Measurements from ENCODE around the gene SEC24C.
"Not testable (repeated sequence)": the region's sequence is repeated elsewhere in the genome, so short reads cannot be mapped to it uniquely, and the experiment has no call there.

Gene SEC24C

GRCh38 chr10:73732426-73732825 lies 11.7 kb upstream of the SEC24C start:
- DNase-seq (ENCODE audit: low read depth): no peak

DNA sequence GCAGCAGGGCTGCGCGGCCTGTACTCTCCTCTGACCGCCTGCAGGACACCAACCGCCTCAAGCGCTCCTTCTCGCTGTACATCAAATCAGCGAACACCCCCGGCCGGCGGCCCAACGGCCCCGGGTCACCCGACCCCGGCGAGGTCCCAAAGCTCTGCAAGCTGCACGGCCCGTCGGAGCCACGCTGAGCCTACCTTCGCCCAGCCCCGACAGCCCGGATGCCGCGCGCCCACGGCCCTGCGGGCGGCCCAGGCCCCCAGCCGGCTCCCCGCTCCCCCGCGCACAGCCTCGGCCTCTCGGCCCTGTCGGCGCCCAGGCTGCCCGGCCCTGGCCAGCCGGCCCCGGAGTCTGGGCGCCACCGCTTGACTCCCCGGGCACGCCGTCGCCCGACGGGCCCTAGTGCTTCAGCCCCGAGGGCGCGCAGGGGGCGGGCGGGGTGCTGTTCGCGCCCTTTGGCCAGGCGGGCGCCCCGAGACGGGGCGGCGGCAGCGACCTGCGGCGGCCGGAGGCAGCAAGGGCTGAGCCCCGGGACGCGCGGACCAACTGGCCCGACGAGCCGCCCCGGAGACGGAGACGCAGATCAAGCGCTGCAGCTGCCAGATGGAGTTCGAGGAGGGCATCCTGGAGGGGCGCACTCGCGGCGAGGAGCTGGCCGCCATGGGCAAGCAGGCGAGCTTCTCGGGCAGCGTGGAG lies 11.1 kb upstream of the SEC24C start:
- no peak for DNase-seq (ENCODE audit: low read depth)

- no peak for DNase-seq (ENCODE audit: low read depth)
Measured at GRCh38 chr10:73734028-73734720, 10.0 kb upstream of the SEC24C start.

DNA sequence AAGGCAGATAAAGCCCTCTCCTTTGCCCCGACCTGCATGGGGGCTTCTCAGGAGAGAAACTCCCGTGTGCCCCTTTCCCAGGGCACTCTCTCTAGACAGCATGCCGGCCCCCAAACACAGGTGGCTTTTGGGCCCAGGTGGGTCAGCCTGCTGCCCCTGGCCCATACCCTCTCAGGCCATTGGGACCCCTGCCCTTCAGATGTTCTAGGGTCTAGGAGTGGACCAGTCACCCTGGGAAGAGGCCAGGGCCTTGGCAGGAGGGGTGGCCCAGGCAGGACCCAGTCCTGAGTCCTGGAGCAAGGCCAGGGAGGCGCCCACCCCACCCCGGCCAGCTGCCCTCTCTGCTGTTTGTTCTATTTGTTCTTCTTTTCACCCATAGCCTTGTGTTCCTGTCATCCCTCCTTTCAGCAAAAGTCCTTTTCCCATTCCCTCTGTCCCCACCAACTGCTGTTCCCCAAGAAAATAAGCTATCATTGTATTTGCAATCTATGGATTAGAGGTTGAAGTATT lies 9.3 kb upstream of the SEC24C start:
- no peak for DNase-seq (ENCODE audit: low read depth)

- not testable (repeated sequence) for DNase-seq (ENCODE audit: low read depth)
Measured at GRCh38 chr10:73740501-73741254, 3.5 kb upstream of the SEC24C start.

- no peak for DNase-seq (ENCODE audit: low read depth)
Measured at GRCh38 chr10:73742454-73742734, 1.8 kb upstream of the SEC24C start.

DNA sequence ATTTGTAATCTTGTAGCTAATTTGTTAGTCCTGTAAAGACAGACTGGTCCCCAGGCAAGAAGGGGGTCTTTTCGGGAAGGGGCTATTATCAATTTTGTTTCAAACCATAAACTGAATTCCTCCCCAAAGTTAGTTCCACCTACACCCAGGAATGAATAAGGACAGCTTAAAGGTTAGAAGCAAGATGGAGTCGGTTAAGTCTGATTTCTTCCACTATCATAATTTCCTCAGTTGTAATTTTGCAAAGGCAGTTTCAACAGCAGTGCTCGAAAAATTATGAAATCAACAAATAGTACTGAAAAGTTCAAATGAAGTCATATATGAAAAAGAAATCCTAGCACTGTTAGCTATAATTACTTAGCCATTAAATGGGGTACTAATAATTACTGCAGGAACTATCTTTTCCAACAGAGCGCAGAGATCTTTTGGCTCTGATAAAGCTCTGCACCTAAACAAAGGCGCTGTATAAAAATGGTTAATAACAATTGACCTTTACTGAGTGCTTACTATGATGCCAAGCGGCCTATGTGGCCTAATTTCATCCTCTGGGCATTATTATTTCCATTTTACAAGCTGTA lies 756 bp upstream of the SEC24C start:
- DNase-seq (ENCODE audit: low read depth): no peak

DNA sequence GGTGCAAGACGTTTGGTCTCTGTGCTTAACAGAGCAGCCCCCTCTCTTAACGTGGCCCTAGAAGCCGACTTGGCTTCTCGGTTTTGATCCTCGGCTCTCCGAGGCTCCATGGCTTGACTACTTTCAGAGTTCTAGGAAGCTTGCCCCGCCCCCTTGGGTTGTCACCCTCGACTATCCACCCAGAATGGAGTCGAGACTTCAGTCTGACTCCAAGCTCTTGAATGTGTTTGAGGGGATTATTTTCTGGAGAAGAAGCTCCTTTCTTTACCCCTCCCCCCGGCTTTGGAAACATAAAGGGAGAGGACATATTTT lies 448 bp downstream of the SEC24C start:
- no peak for DNase-seq (ENCODE audit: low read depth)

GRCh38 chr10:73746721-73747120 lies 2.5 kb downstream of the SEC24C start:
- no peak for DNase-seq (ENCODE audit: low read depth)

GRCh38 chr10:73750819-73751218 lies 6.6 kb downstream of the SEC24C start:
- no peak for DNase-seq (ENCODE audit: low read depth)

DNA sequence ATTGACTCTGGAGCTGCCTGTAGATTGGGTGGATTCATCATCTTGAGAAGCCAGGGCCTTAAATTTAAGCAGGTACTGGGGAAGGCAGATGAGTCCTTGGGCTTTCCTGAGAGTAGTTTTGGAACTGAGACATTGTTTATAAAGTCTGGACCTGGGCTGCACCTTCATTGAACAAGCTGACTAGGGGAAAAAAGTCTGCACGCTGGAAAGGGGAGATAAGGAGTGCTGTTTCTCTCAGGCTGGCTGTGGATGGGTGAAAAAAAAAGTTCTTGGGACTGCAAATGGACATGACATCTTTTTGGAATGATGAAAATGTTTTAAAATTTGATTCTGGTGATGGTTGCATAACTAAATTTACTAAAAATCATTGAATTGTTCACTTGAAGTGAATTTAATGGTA lies 12.0 kb downstream of the SEC24C start:
- DNase-seq (ENCODE audit: low read depth): no peak

GRCh38 chr10:73758704-73759511 lies 14.7 kb downstream of the SEC24C start:
- no peak for DNase-seq (ENCODE audit: low read depth)

DNA sequence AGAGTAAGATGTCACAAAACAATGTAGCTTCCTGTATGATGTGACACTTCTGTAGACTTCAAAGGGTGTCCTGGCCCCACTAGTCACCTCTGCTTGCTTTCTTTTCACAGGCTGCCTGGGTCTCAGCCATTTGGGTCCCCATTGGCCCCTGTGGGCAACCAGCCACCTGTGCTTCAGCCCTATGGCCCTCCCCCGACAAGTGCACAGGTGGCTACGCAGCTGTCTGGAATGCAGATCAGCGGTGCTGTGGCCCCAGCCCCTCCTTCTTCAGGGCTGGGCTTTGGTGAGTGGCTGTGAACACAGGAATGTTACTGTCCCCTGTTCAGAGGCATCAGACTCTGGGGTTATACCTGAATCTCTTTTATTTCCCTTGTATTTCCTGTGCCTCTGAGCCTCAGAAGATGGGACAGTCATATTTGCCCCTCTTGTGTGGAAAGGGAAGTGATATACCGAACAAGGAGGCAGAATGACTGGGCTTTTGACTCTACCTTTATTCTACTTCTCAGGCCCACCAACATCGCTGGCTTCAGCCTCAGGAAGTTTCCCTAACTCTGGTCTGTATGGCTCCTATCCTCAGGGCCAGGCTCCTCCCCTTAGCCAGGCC lies 15.4 kb downstream of the SEC24C start:
- DNase-seq (ENCODE audit: low read depth): no peak

DNA sequence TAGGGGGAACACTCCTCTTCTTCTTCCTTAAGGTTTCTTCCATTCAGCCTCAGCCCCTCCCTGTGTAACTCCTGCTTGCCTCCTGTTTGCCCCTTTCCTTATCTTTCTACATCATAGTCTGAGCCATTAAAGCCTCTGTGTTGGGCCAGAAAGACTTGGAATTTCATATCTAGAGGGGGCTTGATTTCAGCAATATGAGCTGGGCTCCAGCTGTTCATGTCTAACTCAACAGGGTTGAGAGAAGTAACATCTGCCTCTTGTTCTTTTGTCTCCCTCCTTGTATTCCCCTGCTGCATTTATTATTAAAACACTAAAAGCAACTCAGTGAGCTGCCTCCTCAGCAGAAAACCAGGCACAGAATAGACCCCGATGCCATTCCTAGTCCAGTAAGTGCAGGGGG lies 17.6 kb downstream of the SEC24C start:
- DNase-seq (ENCODE audit: low read depth): no peak

DNA sequence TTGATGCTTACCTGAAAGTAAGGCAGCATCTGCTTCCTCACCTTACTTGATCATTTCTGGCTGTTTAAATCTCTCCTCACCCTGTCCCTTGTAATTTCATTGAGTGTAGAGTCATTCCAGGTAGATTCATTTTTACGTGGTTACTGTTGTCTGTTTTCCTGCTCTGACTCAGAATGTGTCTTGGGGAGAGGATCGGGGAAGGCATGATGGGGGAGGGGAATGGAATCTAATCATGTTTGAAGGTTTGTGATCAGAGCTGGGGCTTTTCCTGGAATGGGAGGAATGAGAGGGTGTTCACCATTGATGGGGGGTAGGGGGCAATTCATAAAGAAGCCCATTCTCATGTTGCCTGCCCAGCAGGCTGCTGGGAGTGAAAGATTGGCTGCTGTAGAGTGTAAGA lies 18.7 kb downstream of the SEC24C start:
- no peak for DNase-seq (ENCODE audit: low read depth)

- DNase-seq (ENCODE audit: low read depth): no peak
Measured at GRCh38 chr10:73763343-73763742, 19.2 kb downstream of the SEC24C start.

- no peak for DNase-seq (ENCODE audit: low read depth)
Measured at GRCh38 chr10:73765066-73765465, 20.9 kb downstream of the SEC24C start.

GRCh38 chr10:73768881-73769280 lies 24.7 kb downstream of the SEC24C start:
- DNase-seq (ENCODE audit: low read depth): no peak

GRCh38 chr10:73769396-73769795 lies 25.2 kb downstream of the SEC24C start:
- DNase-seq (ENCODE audit: low read depth): no peak

- no peak for DNase-seq (ENCODE audit: low read depth)
Measured at GRCh38 chr10:73771722-73772280, 27.6 kb downstream of the SEC24C start.

Data from non-pigmented ciliary epithelial cell (primary cell).